ENCODE data around the gene ROBO2.

DNA sequence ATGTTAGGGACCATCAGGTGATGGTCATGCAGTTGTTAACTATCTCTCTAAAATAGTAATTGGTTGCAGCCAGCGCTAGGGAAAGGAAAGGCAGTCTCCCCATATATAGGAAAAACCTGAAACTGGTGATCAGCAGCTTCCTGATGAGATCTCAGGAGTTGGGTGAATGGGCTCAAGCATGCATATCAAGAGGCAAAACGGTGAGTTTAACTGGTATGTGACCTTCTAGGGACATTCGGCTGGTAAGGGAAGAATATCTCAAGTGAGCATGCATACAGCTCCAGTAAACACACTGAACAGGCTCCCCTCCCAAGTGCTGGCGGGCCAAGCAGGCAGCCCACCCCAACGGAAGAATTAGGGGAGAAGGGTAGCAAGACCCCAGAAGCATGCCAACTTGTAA lies 49.3 kb upstream of the ROBO2 start:
- TF ChIP-seq SETDB1 (IDR thresholded peaks at IDR 0.05; ENCODE audit: insufficient read length, low read length) = no peak
- TF ChIP-seq CTCF (tag by site-specific recombination; IDR thresholded peaks at IDR 0.05) = no peak
- no peak for TF ChIP-seq ZNF366 (tag by site-specific recombination; conservative IDR thresholded peaks at IDR 0.05)
- TF ChIP-seq PRDM1 (tag by site-specific recombination; IDR thresholded peaks at IDR 0.05) = no peak
- TF ChIP-seq ZSCAN18 (tag by site-specific recombination; IDR thresholded peaks at IDR 0.05) = no peak
- no peak for TF ChIP-seq RBAK (tag by site-specific recombination; IDR thresholded peaks at IDR 0.05)
- TF ChIP-seq, protein P1, sequence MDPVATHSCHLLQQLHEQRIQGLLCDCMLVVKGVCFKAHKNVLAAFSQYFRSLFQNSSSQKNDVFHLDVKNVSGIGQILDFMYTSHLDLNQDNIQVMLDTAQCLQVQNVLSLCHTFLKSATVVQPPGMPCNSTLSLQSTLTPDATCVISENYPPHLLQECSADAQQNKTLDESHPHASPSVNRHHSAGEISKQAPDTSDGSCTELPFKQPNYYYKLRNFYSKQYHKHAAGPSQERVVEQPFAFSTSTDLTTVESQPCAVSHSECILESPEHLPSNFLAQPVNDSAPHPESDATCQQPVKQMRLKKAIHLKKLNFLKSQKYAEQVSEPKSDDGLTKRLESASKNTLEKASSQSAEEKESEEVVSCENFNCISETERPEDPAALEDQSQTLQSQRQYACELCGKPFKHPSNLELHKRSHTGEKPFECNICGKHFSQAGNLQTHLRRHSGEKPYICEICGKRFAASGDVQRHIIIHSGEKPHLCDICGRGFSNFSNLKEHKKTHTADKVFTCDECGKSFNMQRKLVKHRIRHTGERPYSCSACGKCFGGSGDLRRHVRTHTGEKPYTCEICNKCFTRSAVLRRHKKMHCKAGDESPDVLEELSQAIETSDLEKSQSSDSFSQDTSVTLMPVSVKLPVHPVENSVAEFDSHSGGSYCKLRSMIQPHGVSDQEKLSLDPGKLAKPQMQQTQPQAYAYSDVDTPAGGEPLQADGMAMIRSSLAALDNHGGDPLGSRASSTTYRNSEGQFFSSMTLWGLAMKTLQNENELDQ (tag by site-specific recombination; IDR thresholded peaks at IDR 0.05; ENCODE audit: low read depth) = no peak
- TF ChIP-seq ZNF138 (tag by site-specific recombination; IDR thresholded peaks at IDR 0.05; ENCODE audit: borderline replicate concordance) = no peak

All from HEK293 (cell line).